ENCODE measurements around the gene SEC16B.
A peak's percentile ranks its signal among the peaks of the same experiment; 100 is the strongest.

Gene SEC16B

GRCh38 chr1:177920091-177920490, 49.8 kb downstream of the SEC16B start:
- no peaks in the 10 kb centered on the region for H3K4me1 ChIP-seq (ENCODE audit: control insufficient read depth, insufficient read depth, low read length)
- POLR2A ChIA-PET, result no interaction called here
- H3K4me3 ChIP-seq (ENCODE audit: low read depth, low read length), result no peak overlapping the region
- H3K36me3 ChIP-seq (ENCODE audit: control insufficient read depth in 2 of 2, insufficient read depth in 1 of 2, low read length in 2 of 2), result no peaks in the 10 kb centered on the region
- no peak overlapping the region for H3K27ac ChIP-seq (ENCODE audit: extremely low read depth, low read depth, low read length)
- CTCF ChIA-PET, result no interaction called here
- H3K9me3 ChIP-seq (ENCODE audit: control insufficient read depth, insufficient read depth, low read depth, low read length), result no peaks in the 10 kb centered on the region
- TF ChIP-seq PRDM4 (tag by site-specific recombination; IDR thresholded peaks at IDR 0.05) (no peak), KLF7 (tag by site-specific recombination; IDR thresholded peaks at IDR 0.05; ENCODE audit: borderline replicate concordance) (no peak), WT1 (tag by site-specific recombination; IDR thresholded peaks at IDR 0.05) (no peak), ZBTB26 (tag by site-specific recombination; optimal IDR thresholded peaks at IDR 0.05) (no peak), GLI4 (tag by site-specific recombination; IDR thresholded peaks at IDR 0.05) (no peak), ZNF426 (tag by site-specific recombination; IDR thresholded peaks at IDR 0.05) (no peak), KLF1 (tag by site-specific recombination; IDR thresholded peaks at IDR 0.05) (no peak), IKZF3 (tag by site-specific recombination; IDR thresholded peaks at IDR 0.05) (no peak), ZNF600 (tag by site-specific recombination; IDR thresholded peaks at IDR 0.05) (no peak), ZNF501 (tag by site-specific recombination; IDR thresholded peaks at IDR 0.05) (no peak), ZNF555 (tag by site-specific recombination; conservative IDR thresholded peaks at IDR 0.05) (no peak), ZSCAN16 (tag by site-specific recombination; IDR thresholded peaks at IDR 0.05) (no peak)

GRCh38 chr1:177915641-177916040, 54.2 kb downstream of the SEC16B start:
- CTCF ChIA-PET, result interaction anchor here (0.6 to 0.9 kb wide), 2 partner anchors 27 to 271 kb away, joined by 4 to 5 read pairs; no protein-coding TSS in a partner anchor
- POLR2A ChIA-PET, result no interaction called here

GRCh38 chr1:177914603-177915002, 55.3 kb downstream of the SEC16B start:
- no peaks in the 10 kb centered on the region for H3K36me3 ChIP-seq (ENCODE audit: control insufficient read depth in 2 of 2, insufficient read depth in 1 of 2, low read length in 2 of 2)
- H3K9me3 ChIP-seq (ENCODE audit: control insufficient read depth, insufficient read depth, low read depth, low read length), result no peaks in the 10 kb centered on the region
- H3K4me3 ChIP-seq (ENCODE audit: low read depth, low read length), result no peak overlapping the region
- TF ChIP-seq ZNF626 (tag by site-specific recombination; IDR thresholded peaks at IDR 0.05) (no peak), ZNF19 (tag by site-specific recombination; IDR thresholded peaks at IDR 0.05; ENCODE audit: low read depth) (no peak), ZNF2 (tag by site-specific recombination; IDR thresholded peaks at IDR 0.05) (no peak), ZBTB17 (tag by site-specific recombination; IDR thresholded peaks at IDR 0.05) (no peak), ZNF571 (tag by site-specific recombination; IDR thresholded peaks at IDR 0.05) (no peak)
- ChIA-PET POLR2A (no interaction called here), CTCF (interaction anchor here (0.5 to 0.6 kb wide), 4 partner anchors 107 to 1125 kb away, joined by 3 to 4 read pairs (median 4); no protein-coding TSS in a partner anchor)
- H3K27ac ChIP-seq (ENCODE audit: extremely low read depth, low read depth, low read length), result no peak overlapping the region
- no peaks in the 10 kb centered on the region for H3K4me1 ChIP-seq (ENCODE audit: control insufficient read depth, insufficient read depth, low read length)

More at GRCh38 chr1:177915641-177916040, 54.2 kb downstream of the SEC16B start:
- Histone ChIP-seq H3K4me1 (ENCODE audit: control insufficient read depth, insufficient read depth, low read length) (no peaks in the 10 kb centered on the region), H3K9me3 (ENCODE audit: control insufficient read depth, insufficient read depth, low read depth, low read length) (no peaks in the 10 kb centered on the region), H3K4me3 (ENCODE audit: low read depth, low read length) (no peak overlapping the region), H3K27ac (ENCODE audit: extremely low read depth, low read depth, low read length) (no peak overlapping the region), H3K36me3 (ENCODE audit: control insufficient read depth in 2 of 2, insufficient read depth in 1 of 2, low read length in 2 of 2) (no peaks in the 10 kb centered on the region)
- no peak for TF ChIP-seq RBAK (tag by site-specific recombination; IDR thresholded peaks at IDR 0.05)
- peak; percentile 34; the same call in 1 of the 2 replicates for TF ChIP-seq ZNF623 (tag by site-specific recombination; IDR thresholded peaks at IDR 0.05)

All from HEK293 (cell line).